Stomach (tissue), 9 donors: ENCODE measurements around the gene PRKCD. TPM values are rescaled to one million over a fixed set of nuclear protein-coding genes. Genes with fewer than 3 reads are reported as not detected.

ENCODE experiments used
- DNase-seq, 2 donors: peaks; one replicate each; pipeline versions ENCODE4 v3.0.0 to v3.0.0-alpha.2; 2013 to 2019
- H3K27ac ChIP-seq, 5 donors: fragments of 200-600 bp in 4 of 5; sonication (generic) in 4 of 5; one replicate each; pipeline ENCODE4 v1.5.1; 2013 to 2019; ENCODE audit warnings: mild to moderate bottlenecking in 1 of 5, moderate library complexity in 1 of 5
- H3K27me3 ChIP-seq, 3 donors: fragments of 200-600 bp; sonication (generic); one replicate each; pipeline ENCODE4 v1.5.1; 2017 to 2019; ENCODE audit warnings: mixed run types in 1 of 3
- H3K36me3 ChIP-seq, 4 donors: fragments of 200-600 bp; sonication (generic); 1 replicate in 3 of 4; 2 replicates in 1 of 4; pipeline ENCODE4 v1.5.1; 2016 to 2019
- H3K4me1 ChIP-seq, 4 donors: fragments of 200-600 bp; sonication (generic); one replicate each; pipeline ENCODE4 v1.5.1; 2016 to 2019
- H3K4me3 ChIP-seq, 4 donors: fragments of 200-600 bp; sonication (generic) in 3 of 4; one replicate each; pipeline ENCODE4 v1.5.1; 2016 to 2019; ENCODE audit warnings: mild to moderate bottlenecking in 1 of 4
- H3K9me3 ChIP-seq, 4 donors: fragments of 200-600 bp; sonication (generic); one replicate each; pipeline ENCODE4 v1.5.1; 2016 to 2019
- EP300 ChIP-seq: sonication (generic); formaldehyde crosslinking; IDR thresholded peaks from one replicate; pipeline ENCODE4 v1.6.1; 2017; ENCODE audit warnings: antibody characterized with exemption
- POLR2A ChIP-seq, 4 donors: fragments of 450-650 bp; IDR thresholded peaks; one replicate each; pipeline ENCODE4 v1.6.1; 2016; ENCODE audit warnings: antibody characterized with exemption in 4 of 4, control low read depth in 2 of 4, mild to moderate bottlenecking in 1 of 4, moderate library complexity in 1 of 4
- POLR2AphosphoS5 ChIP-seq, 3 donors: sonication (generic); formaldehyde crosslinking; IDR thresholded peaks; one replicate each; pipeline ENCODE4 v1.6.1; 2016; ENCODE audit warnings: antibody characterized with exemption in 3 of 3
- WGBS, 5 donors: extraction: QIAGEN DNeasy Blood & Tissue Kit in 3 of 5; methylation state at CpG; one replicate each; pipeline versions ENCODE4 v1.1.5 to v1.1.7; 2013 to 2018; 5-methylcytosine and 5-hydroxymethylcytosine counted together
- intact Hi-C: fragments of 100-400 bp; cut with DNase I; formaldehyde crosslinking; loops from one replicate; pipeline ENCODE4 v1.15.1; 2023; ENCODE audit warnings: low total_unique reads
- polyA plus RNA-seq, 3 donors: library from polyadenylated mRNA; stranded (reverse); fragments of 200-250 nt; gene quantifications; one replicate each; pipeline ENCODE4 v1.2.3, GENCODE V29; 2013
- total RNA-seq, 5 donors: library from RNA; depleted of rRNA; stranded (reverse); fragments of >200 nt; gene quantifications; one replicate each; pipeline versions ENCODE4 v1.1.0 to v1.2.3, GENCODE V29; 2014 to 2016
- TF ChIP-seq, protein P1 (sequence below), 7 experiments: fragments of 450-650 bp in 4 of 7; fragments of 200-600 bp in 3 of 7; sonication (generic) in 3 of 7; IDR thresholded peaks; one replicate each; pipeline ENCODE4 v1.5.1; 2016 to 2019; ENCODE audit warnings: antibody characterized with exemption in 7 of 7, control low read depth in 2 of 7, mild to moderate bottlenecking in 1 of 7
- donor health status: healthy with polysubstance abuse.
- donor health status: Bipolar disorder and iron deficiency.
- donor health status: healthy.

Gene PRKCD
- total and polyA plus RNA-seq, 8 donors = 15.6 to 117 (median 37.2) TPM

DNA sequence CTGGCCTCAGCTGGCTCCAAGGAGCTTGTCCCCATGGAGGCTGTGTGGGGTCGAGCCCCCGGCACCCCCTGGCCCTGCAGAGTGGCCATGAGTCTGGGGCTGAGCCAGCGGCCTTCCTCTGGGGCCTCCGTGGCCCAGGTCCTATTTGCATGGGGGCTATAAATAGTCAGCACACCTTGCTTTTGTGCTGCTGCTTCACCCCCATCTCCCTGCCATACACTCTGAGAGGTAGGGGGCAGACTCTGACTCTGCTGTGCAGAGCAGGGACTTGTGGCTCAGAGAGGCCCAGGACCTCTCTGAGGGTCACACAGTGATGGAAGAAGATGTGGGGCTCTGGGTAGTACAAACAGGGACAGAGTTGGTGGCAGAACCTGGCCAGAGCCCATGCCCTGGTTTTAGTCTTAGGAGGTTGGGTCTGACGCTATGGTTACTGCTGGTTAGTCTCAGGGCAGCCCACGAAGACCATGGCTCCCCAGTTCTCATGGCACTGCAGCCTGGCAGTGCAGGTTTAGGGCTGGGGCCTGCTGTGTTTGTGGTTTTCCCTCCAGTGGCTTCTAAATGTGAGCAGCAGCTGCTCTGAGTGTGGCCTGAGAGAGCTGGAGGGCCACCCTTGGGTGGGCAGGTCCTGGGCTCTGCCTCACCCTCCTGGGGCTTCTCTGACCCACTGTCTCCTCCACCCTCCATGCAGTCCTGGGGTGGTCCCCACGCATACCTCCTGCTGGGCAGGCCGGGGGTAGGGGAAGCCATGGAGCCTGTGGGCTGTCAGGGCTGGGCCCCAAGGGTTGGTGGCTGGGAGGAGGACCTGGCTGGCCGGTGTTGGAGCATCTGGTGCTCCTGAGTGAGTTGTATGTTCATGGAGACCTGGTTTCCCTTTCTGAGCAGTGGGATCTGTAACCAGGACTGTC is 13.6 kb downstream of the PRKCD start:
- no peaks in the 10 kb centered on the region for H3K27me3 ChIP-seq
- WGBS, 5 donors = 69 to 85% (median 71%) methylated on average over 5 to 9 of the region's 9 CpGs
- peak overlapping the region in 1 of 5 donors; percentile 14 for H3K27ac ChIP-seq
- peaks cover 26 to 70% (median 52%) of the 10 kb centered on the region in 4 donors for H3K4me1 ChIP-seq
- DNase-seq = no peak
- H3K9me3 ChIP-seq = no peaks in the 10 kb centered on the region
- no peak overlapping the region for H3K4me3 ChIP-seq
- intact Hi-C loops = no loop called here
- peaks cover 33 to 71% (median 62%) of the 10 kb centered on the region in 4 donors for H3K36me3 ChIP-seq
- TF ChIP-seq, protein P1, sequence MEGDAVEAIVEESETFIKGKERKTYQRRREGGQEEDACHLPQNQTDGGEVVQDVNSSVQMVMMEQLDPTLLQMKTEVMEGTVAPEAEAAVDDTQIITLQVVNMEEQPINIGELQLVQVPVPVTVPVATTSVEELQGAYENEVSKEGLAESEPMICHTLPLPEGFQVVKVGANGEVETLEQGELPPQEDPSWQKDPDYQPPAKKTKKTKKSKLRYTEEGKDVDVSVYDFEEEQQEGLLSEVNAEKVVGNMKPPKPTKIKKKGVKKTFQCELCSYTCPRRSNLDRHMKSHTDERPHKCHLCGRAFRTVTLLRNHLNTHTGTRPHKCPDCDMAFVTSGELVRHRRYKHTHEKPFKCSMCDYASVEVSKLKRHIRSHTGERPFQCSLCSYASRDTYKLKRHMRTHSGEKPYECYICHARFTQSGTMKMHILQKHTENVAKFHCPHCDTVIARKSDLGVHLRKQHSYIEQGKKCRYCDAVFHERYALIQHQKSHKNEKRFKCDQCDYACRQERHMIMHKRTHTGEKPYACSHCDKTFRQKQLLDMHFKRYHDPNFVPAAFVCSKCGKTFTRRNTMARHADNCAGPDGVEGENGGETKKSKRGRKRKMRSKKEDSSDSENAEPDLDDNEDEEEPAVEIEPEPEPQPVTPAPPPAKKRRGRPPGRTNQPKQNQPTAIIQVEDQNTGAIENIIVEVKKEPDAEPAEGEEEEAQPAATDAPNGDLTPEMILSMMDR (IDR thresholded peaks at IDR 0.05) = no peak
- TF ChIP-seq EP300 (no peak), POLR2AphosphoS5 (IDR thresholded peaks at IDR 0.05) (no peak), POLR2A (IDR thresholded peaks at IDR 0.05) (no peak)

DNA sequence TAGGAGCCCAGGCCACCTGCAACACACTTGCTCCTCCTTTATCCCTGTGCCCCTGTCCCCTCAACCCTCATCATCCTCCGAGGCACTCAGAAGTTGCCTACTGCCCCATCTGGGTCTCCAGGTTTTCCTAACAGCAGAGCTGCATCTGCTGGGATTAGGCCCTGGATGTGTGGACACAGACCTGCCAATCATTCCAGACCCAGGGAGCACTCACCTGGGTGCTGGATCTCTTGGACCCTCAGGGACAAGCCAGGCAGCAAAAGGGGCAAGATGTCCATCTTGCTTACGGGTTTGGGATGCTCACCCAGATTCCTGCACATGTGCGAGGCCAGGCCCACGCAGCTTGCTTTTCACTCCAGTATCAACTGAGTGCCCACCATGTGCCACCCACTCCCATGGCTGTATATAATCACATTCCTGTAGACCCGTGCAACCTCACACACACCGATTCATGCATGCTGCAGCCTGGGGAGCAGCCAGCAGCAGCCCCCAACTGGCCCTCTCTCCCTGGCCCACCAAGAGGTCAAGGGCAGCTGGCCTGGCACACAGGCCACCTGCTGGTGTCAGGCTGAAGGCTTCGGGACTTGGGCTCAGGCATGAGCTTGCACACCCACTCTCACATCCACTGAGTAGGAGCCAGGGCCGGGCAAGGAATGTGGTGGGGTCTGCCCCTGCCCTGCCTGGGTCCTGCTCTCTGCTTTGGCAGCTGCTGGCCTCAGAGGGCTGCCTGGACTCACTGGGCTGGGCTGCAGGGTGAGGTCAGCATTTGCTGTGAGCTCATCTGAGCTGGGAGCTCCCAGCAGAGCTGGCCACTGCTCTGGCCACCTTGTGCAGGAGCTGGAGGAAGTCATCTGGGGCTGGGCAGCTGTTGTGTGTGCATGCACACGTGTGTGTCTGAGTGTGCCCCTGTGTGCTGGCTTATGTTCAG is 14.9 kb downstream of the PRKCD start:
- no peak for DNase-seq
- Histone ChIP-seq H3K4me3 (no peak overlapping the region), H3K9me3 (no peaks in the 10 kb centered on the region), H3K27me3 (no peaks in the 10 kb centered on the region), H3K4me1 (peaks cover 17 to 67% (median 40%) of the 10 kb centered on the region in 4 donors), H3K36me3 (peaks cover 46 to 84% (median 72%) of the 10 kb centered on the region in 4 donors), H3K27ac (no peak overlapping the region)
- 67 to 89% (median 78%) methylated on average over 6 to 9 of the region's 9 CpGs for WGBS, 5 donors
- intact Hi-C loops = no loop called here
- TF ChIP-seq, protein P1 (IDR thresholded peaks at IDR 0.05) = no peak
- TF ChIP-seq EP300 (no peak), POLR2A (IDR thresholded peaks at IDR 0.05) (no peak), POLR2AphosphoS5 (IDR thresholded peaks at IDR 0.05) (no peak)

DNA sequence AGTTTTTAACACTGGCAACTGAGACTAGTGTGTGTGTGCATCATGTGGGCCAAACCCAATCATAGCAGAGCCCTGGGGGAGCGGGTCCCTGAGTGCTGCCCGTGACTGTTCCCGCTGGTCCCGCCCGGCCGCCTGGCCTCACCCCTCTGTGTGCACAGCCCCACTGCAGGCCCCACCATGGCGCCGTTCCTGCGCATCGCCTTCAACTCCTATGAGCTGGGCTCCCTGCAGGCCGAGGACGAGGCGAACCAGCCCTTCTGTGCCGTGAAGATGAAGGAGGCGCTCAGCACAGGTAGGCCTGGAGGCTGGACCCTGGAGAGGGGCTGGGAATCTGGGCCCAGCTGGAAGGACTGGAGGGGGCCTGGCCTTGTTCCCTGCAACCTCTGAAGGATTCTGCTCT is 17.2 kb downstream of the PRKCD start:
- intact Hi-C loops = no loop called here
- Histone ChIP-seq H3K9me3 (no peaks in the 10 kb centered on the region), H3K27ac (no peak overlapping the region), H3K27me3 (no peaks in the 10 kb centered on the region), H3K4me1 (peaks cover 0 to 45% (median 20%) of the 10 kb centered on the region in 4 donors), H3K36me3 (peaks cover 68 to 97% (median 91%) of the 10 kb centered on the region in 4 donors), H3K4me3 (no peak overlapping the region)
- WGBS, 5 donors = 88 to 96% (median 94%) methylated on average over 11 to 15 of the region's 15 CpGs
- no peak for DNase-seq
- TF ChIP-seq POLR2AphosphoS5 (IDR thresholded peaks at IDR 0.05) (no peak), POLR2A (IDR thresholded peaks at IDR 0.05) (no peak), EP300 (no peak)

DNA sequence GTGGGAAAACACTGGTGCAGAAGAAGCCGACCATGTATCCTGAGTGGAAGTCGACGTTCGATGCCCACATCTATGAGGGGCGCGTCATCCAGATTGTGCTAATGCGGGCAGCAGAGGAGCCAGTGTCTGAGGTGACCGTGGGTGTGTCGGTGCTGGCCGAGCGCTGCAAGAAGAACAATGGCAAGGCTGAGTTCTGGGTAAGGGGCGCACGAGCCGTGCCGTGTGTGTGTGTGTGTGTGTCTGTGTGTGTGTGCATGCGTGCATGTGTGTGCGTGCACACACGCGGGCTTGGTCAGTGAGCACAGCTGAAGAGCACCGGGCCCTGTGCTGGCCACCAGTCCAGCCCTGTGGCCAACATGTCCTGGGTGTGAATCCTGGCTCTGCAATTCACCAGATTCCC is 18.6 kb downstream of the PRKCD start:
- 92 to 96% (median 94%) methylated on average over 19 to 20 of the region's 20 CpGs for WGBS, 5 donors
- no peak overlapping the region for H3K4me3 ChIP-seq
- peaks cover 66 to 97% (median 91%) of the 10 kb centered on the region in 4 donors for H3K36me3 ChIP-seq
- H3K9me3 ChIP-seq = no peaks in the 10 kb centered on the region
- no peak overlapping the region for H3K27ac ChIP-seq
- H3K27me3 ChIP-seq = no peaks in the 10 kb centered on the region
- DNase-seq = no peak
- TF ChIP-seq POLR2A (IDR thresholded peaks at IDR 0.05) (no peak), POLR2AphosphoS5 (IDR thresholded peaks at IDR 0.05) (no peak), EP300 (no peak)
- TF ChIP-seq, protein P1 (IDR thresholded peaks at IDR 0.05) = no peak
- intact Hi-C loops = no loop called here
- H3K4me1 ChIP-seq = peaks cover 0 to 32% (median 10%) of the 10 kb centered on the region in 4 donors
